ENCODE measurements around the gene CABLES2.

- TF ChIP-seq CTCF (IDR thresholded peaks at IDR 0.05; ENCODE audit: low read depth, low read length) (no peak), EZH2phosphoT487 (IDR thresholded peaks at IDR 0.05; ENCODE audit: low read depth) (no peak)
Measured at GRCh38 chr20:62344092-62344491, 63.0 kb downstream of the CABLES2 start.
